ENCODE measurements around the gene PHACTR3. TPM values are rescaled to one million over a fixed set of nuclear protein-coding genes. Genes with fewer than 3 reads are reported as not detected.

Gene PHACTR3
- total RNA-seq, 1 experiment from 2014 or later = not detected

GRCh38 chr20:59742351-59743095 is 138.2 kb downstream of the PHACTR3 start:
- H2BK5ac ChIP-seq (ENCODE audit: insufficient read length, low read length) = no peak overlapping the region
- no peak overlapping the region for H3T11ph ChIP-seq (ENCODE audit: low read length)
- H3K23me2 ChIP-seq (ENCODE audit: insufficient read length, low read depth, low read length, poor library complexity, severe bottlenecking) = no peaks in the 10 kb centered on the region
- Mint-ChIP-seq H3K36me3 (ENCODE audit: insufficient read depth in 1 of 3, low read depth in 3 of 3) (peaks cover 0 to 5% (median 2%) of the 10 kb centered on the region in 3 experiments; a peak in 3 of 7 replicates), H3K4me3 (no peak overlapping the region), H3K4me1 (no peaks in the 10 kb centered on the region), H3K9me3 (peaks cover 2 to 71% of the 10 kb centered on the region in 2 experiments; a peak in 3 of 5 replicates), H3K27ac (0 out of 7 replicates have a peak overlapping the region, but pooled peaks of 1 of the 3 experiments have one; percentile 2), H3K27me3 (ENCODE audit: low read depth) (peaks cover 42% of the 10 kb centered on the region)
- H3K4me2 ChIP-seq (ENCODE audit: insufficient read depth, insufficient read length, low read length) = no peak overlapping the region
- no peak for DNase-seq
- no peak overlapping the region for H2BK12ac ChIP-seq (ENCODE audit: insufficient read length, low read depth, low read length)
- H4K20me1 ChIP-seq (ENCODE audit: control insufficient read depth, insufficient read depth, insufficient read length) = no peaks in the 10 kb centered on the region
- no peak overlapping the region for H4K8ac ChIP-seq (replicated peaks; ENCODE audit: insufficient read length, low read depth, low read length)
- H3K79me1 ChIP-seq (ENCODE audit: insufficient read depth, low read depth, low read length, poor library complexity, severe bottlenecking) = no peaks in the 10 kb centered on the region
- no peak overlapping the region for H3K23ac ChIP-seq (ENCODE audit: insufficient read length, low read depth, low read length)
- no peak overlapping the region for H3K4ac ChIP-seq (ENCODE audit: low read depth, low read length)
- H2BK20ac ChIP-seq (ENCODE audit: low read depth, low read length, poor library complexity, severe bottlenecking) = no peak overlapping the region
- no CpG with 5 or more reads among the region's 24 CpGs for WGBS (ENCODE audit: extremely low coverage, insufficient read length, low lambda C conversion rate)
- H2BK120ac ChIP-seq (ENCODE audit: low read depth, low read length, poor library complexity, severe bottlenecking) = no peak overlapping the region
- no peak overlapping the region for H2AFZ ChIP-seq (ENCODE audit: low read length)
- no peaks in the 10 kb centered on the region; the same call in 1 of the 2 replicates for H3K27me3 ChIP-seq (ENCODE audit: insufficient read depth, low read length)
- no peak overlapping the region for H2AK5ac ChIP-seq (ENCODE audit: insufficient read length, low read length)
- H3K27ac ChIP-seq (ENCODE audit: insufficient read length, low read depth, low read length) = no peak overlapping the region
- H3K4me1 ChIP-seq (ENCODE audit: insufficient read depth, low read length) = no peaks in the 10 kb centered on the region
- no peak overlapping the region for H4K91ac ChIP-seq (ENCODE audit: insufficient read length, low read depth, low read length)
- no peak overlapping the region for H3K18ac ChIP-seq (ENCODE audit: insufficient read length, low read depth, low read length)
- H3K56ac ChIP-seq (ENCODE audit: insufficient read length, low read depth, low read length) = no peak overlapping the region
- H3K9me3 ChIP-seq (ENCODE audit: control insufficient read depth, low read depth, low read length) = no peaks in the 10 kb centered on the region
- TF ChIP-seq, protein P1, sequence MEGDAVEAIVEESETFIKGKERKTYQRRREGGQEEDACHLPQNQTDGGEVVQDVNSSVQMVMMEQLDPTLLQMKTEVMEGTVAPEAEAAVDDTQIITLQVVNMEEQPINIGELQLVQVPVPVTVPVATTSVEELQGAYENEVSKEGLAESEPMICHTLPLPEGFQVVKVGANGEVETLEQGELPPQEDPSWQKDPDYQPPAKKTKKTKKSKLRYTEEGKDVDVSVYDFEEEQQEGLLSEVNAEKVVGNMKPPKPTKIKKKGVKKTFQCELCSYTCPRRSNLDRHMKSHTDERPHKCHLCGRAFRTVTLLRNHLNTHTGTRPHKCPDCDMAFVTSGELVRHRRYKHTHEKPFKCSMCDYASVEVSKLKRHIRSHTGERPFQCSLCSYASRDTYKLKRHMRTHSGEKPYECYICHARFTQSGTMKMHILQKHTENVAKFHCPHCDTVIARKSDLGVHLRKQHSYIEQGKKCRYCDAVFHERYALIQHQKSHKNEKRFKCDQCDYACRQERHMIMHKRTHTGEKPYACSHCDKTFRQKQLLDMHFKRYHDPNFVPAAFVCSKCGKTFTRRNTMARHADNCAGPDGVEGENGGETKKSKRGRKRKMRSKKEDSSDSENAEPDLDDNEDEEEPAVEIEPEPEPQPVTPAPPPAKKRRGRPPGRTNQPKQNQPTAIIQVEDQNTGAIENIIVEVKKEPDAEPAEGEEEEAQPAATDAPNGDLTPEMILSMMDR (conservative IDR thresholded peaks at IDR 0.05) = no peak
- no peak overlapping the region; the same call in 1 of the 2 replicates for H3K14ac ChIP-seq (ENCODE audit: insufficient read depth, low read length)
- no peak overlapping the region for H2BK15ac ChIP-seq (ENCODE audit: low read depth, low read length)
- H3K79me2 ChIP-seq (ENCODE audit: insufficient read depth, low read length) = no peaks in the 10 kb centered on the region
- H3K9ac ChIP-seq (ENCODE audit: extremely low read depth, insufficient read length, low read length) = no peak overlapping the region
- no peak overlapping the region for H4K5ac ChIP-seq (ENCODE audit: insufficient read length, low read depth, low read length)

Data from H9 (cell line).